Measurements from ENCODE around the gene RNF220. TPM values are rescaled to one million over a fixed set of nuclear protein-coding genes. Genes with fewer than 3 reads are reported as not detected.

RNF220 gene
- total and polyA plus RNA-seq, 2 of the 13 experiments (the other 11 are each of a cell fraction or from before 2014, with no cell fraction given): 48.2 to 72.1 TPM

DNA sequence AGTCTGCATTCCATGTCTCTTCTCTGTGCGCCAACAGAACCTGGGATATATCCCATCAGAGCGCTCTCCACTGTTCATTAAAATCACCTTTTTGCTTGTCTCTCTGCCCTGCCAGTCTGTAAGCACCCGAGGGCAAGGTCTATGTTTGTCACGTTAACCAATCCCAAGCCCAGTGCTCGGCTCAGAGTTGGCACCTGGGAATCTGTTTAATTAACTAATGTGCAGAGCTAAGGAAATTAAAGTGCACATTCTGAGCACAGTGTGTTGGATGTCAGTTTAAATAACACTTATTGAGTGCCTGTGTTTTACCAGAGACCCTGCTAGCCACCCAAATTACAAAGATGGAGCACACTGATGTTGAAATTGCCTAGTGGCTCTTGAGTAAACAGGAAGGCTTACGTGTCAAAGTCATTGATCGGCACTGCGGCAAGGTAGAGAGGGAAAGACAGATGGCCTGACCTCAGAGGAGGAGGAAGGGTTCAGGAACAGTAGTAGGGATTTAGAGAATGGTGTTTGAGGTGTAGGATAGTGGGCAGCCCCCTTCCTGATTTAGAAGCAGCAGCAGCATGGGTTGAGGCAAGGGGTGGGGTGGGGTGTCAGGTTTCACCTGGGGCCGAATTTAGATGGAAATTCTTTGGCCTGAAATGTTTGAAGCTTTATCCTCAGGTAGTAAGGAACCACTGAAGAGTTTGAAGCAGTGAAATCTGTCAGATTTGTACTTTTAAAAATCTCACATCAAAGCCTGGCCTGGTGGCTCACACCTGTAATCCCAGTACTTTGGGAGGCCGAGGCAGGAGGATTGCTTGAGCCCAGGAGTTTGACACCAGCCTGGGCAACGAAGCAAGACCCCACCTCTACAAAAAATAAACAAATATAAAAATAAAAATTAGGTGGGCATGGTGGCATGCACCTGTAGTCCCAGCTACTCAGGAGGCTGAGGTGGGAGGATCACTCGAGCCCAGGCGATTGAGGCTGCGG, 277.1 kb downstream of the RNF220 start (continued):
- TF ChIP-seq MED1 (CRISPR knock-in tag; IDR thresholded peaks at IDR 0.05) (peak; percentile 93), THAP8 (CRISPR knock-in tag; IDR thresholded peaks at IDR 0.05; ENCODE audit: borderline replicate concordance) (no peak), ZGPAT (CRISPR knock-in tag; IDR thresholded peaks at IDR 0.05) (peak; percentile 96), AGO1 (IDR thresholded peaks at IDR 0.05; ENCODE audit: low read depth, low read length, poor library complexity, severe bottlenecking) (no peak), HDAC2 (CRISPR knock-in tag; IDR thresholded peaks at IDR 0.05) (peak; percentile 90; the same call in 1 of the 2 replicates), ZNF569 (CRISPR knock-in tag; IDR thresholded peaks at IDR 0.05; ENCODE audit: borderline replicate concordance) (no peak), ZNF782 (CRISPR knock-in tag; IDR thresholded peaks at IDR 0.05; ENCODE audit: borderline replicate concordance) (no peak; the same call in 1 of the 2 replicates), TOE1 (CRISPR knock-in tag; IDR thresholded peaks at IDR 0.05) (no peak), RFX5 (IDR thresholded peaks at IDR 0.05; ENCODE audit: low read depth, low read length) (no peak), PHF21A (CRISPR knock-in tag; IDR thresholded peaks at IDR 0.05) (peak; percentile 98), ZNF619 (CRISPR knock-in tag; IDR thresholded peaks at IDR 0.05) (no peak), GABPA (IDR thresholded peaks at IDR 0.05; ENCODE audit: low read depth, low read length) (no peak), GABPA (CRISPR knock-in tag; IDR thresholded peaks at IDR 0.05; ENCODE audit: low read depth) (peak; percentile 73), NR2F2 (IDR thresholded peaks at IDR 0.05; ENCODE audit: borderline replicate concordance, low read depth) (peak; percentile 82), ZNF264 (CRISPR knock-in tag; IDR thresholded peaks at IDR 0.05) (peak; percentile 90), NR2C2 (CRISPR knock-in tag; IDR thresholded peaks at IDR 0.05; ENCODE audit: borderline replicate concordance) (peak; percentile 51; the same call in 1 of the 2 replicates), HNRNPUL1 (IDR thresholded peaks at IDR 0.05; ENCODE audit: low read depth, low read length) (no peak), ZNF451 (CRISPR knock-in tag; IDR thresholded peaks at IDR 0.05) (no peak), ZNF547 (CRISPR knock-in tag; IDR thresholded peaks at IDR 0.05) (no peak), ZNF160 (CRISPR knock-in tag; IDR thresholded peaks at IDR 0.05) (no peak), ZBTB42 (CRISPR knock-in tag; IDR thresholded peaks at IDR 0.05) (no peak), SMARCE1 (IDR thresholded peaks at IDR 0.05; ENCODE audit: borderline replicate concordance) (no peak), ZNF253 (CRISPR knock-in tag; IDR thresholded peaks at IDR 0.05; ENCODE audit: borderline replicate concordance) (no peak), SUZ12 (IDR thresholded peaks at IDR 0.05; ENCODE audit: low read depth, low read length) (no peak), ZEB1 (IDR thresholded peaks at IDR 0.05; ENCODE audit: insufficient replicate concordance, low read depth) (peak; percentile 57), ZNF18 (CRISPR knock-in tag; IDR thresholded peaks at IDR 0.05; ENCODE audit: insufficient replicate concordance) (peak; percentile 77), FOSL2 (CRISPR knock-in tag; IDR thresholded peaks at IDR 0.05) (peak; percentile 92), JARID2 (CRISPR knock-in tag; IDR thresholded peaks at IDR 0.05; ENCODE audit: insufficient replicate concordance) (no peak)
